GM19467 (cell line): ENCODE data around the gene NGDN.

Source experiments
- ATAC-seq: cut with Tn5 transposase; IDR thresholded peaks from one replicate; pipeline ENCODE4 v1.9.1; 2021; ENCODE audit warnings: mild to moderate bottlenecking, moderate library complexity; ENCODE audit not compliant: unreplicated experiment

Gene NGDN

GRCh38 chr14:23520899-23521533 lies 51.5 kb downstream of the NGDN start:
- no peak for ATAC-seq

GRCh38 chr14:23521785-23522640 lies 52.5 kb downstream of the NGDN start:
- ATAC-seq: no peak

DNA sequence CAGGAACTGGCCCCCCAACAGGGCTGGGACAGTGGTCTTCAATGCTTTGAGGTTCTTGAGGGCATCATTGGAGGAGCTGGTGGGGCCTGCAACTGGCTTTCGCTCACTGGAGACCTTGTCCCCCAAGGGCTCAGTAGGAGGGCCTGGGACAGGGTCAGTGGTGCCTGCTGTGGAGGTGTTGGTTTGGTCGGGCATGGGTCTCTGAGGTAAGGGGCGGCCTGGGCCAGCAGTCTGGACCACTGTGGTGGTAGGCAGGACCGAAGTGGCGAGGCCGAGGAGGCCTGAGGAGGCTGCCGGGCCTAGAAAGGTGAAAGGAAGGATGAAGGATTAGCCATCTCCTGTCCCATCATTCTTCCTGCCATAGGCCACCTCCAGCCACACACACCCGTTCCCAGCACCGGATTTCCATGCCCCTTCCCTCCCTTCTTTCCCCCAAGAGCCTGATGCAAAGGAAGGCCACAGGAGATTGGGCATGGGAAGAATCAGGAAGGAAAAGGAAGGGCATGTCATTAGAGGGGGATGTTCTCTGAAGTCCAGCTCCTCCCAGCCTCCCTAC lies 53.2 kb downstream of the NGDN start:
- ATAC-seq: no peak

- ATAC-seq: no peak
These were observed 53.9 kb downstream of the NGDN start for GRCh38 chr14:23523229-23524016.

GRCh38 chr14:23524954-23525353 lies 55.5 kb downstream of the NGDN start:
- no peak for ATAC-seq

GRCh38 chr14:23525611-23526010 lies 56.1 kb downstream of the NGDN start:
- no peak for ATAC-seq
